ENCODE data around the gene AGBL4.

AGBL4 gene

GRCh38 chr1:48644905-48645605 is 1378.7 kb downstream of the AGBL4 start:
- no peak for DNase-seq (ENCODE audit: low spot score)
- ChIA-PET CTCF (no interaction called here), POLR2A (ENCODE audit: low non-redundant PET) (no interaction called here)
- H3K27ac ChIP-seq, result no peak overlapping the region
- TF ChIP-seq, protein P1, sequence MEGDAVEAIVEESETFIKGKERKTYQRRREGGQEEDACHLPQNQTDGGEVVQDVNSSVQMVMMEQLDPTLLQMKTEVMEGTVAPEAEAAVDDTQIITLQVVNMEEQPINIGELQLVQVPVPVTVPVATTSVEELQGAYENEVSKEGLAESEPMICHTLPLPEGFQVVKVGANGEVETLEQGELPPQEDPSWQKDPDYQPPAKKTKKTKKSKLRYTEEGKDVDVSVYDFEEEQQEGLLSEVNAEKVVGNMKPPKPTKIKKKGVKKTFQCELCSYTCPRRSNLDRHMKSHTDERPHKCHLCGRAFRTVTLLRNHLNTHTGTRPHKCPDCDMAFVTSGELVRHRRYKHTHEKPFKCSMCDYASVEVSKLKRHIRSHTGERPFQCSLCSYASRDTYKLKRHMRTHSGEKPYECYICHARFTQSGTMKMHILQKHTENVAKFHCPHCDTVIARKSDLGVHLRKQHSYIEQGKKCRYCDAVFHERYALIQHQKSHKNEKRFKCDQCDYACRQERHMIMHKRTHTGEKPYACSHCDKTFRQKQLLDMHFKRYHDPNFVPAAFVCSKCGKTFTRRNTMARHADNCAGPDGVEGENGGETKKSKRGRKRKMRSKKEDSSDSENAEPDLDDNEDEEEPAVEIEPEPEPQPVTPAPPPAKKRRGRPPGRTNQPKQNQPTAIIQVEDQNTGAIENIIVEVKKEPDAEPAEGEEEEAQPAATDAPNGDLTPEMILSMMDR (conservative IDR thresholded peaks at IDR 0.05; ENCODE audit: low read depth), result no peak

- CTCF ChIA-PET, result no interaction called here
- TF ChIP-seq, protein P1 (conservative IDR thresholded peaks at IDR 0.05; ENCODE audit: low read depth), result no peak
- POLR2A ChIA-PET (ENCODE audit: low non-redundant PET), result no interaction called here
- no peak overlapping the region for H3K27ac ChIP-seq
- no peak for DNase-seq (ENCODE audit: low spot score)
These were observed 1379.4 kb downstream of the AGBL4 start for GRCh38 chr1:48644190-48644900.

DNA sequence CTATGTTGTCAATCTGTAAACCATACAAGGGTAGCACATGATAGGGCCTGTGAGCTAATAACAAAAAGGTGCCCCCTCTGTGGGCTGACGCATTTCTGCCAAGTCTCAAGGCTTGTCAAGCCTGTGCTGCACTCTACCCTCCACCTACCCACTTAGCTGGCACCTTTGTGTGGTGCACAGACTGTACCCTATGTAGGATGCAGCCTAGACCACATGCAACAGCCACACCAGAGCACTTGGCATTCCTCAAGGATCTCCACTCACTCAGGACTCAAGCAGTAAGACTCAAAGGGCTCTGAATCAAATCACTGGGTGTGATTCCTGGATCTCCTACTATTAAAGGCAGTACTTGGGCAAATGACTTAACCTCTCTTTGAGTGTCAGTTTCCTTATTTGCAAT is 1380.6 kb downstream of the AGBL4 start:
- TF ChIP-seq, protein P1 (conservative IDR thresholded peaks at IDR 0.05; ENCODE audit: low read depth), result no peak
- H3K27ac ChIP-seq, result no peak overlapping the region
- DNase-seq (ENCODE audit: low spot score), result no peak
- POLR2A ChIA-PET (ENCODE audit: low non-redundant PET), result no interaction called here
- CTCF ChIA-PET, result no interaction called here

- H3K27ac ChIP-seq, result no peak overlapping the region
- no peak for DNase-seq (ENCODE audit: low spot score)
- ChIA-PET POLR2A (ENCODE audit: low non-redundant PET) (no interaction called here), CTCF (no interaction called here)
- TF ChIP-seq, protein P1 (conservative IDR thresholded peaks at IDR 0.05; ENCODE audit: low read depth), result no peak
These were observed 1382.8 kb downstream of the AGBL4 start for GRCh38 chr1:48640836-48641492.

GRCh38 chr1:48629867-48630266 is 1393.9 kb downstream of the AGBL4 start:
- ChIA-PET CTCF (no interaction called here), POLR2A (ENCODE audit: low non-redundant PET) (no interaction called here)
- no peak for DNase-seq (ENCODE audit: low spot score)
- H3K27ac ChIP-seq, result no peak overlapping the region
- TF ChIP-seq, protein P1 (conservative IDR thresholded peaks at IDR 0.05; ENCODE audit: low read depth), result no peak

- no peak for DNase-seq (ENCODE audit: low spot score)
- H3K27ac ChIP-seq, result no peak overlapping the region
- ChIA-PET CTCF (no interaction called here), POLR2A (ENCODE audit: low non-redundant PET) (no interaction called here)
- TF ChIP-seq, protein P1 (conservative IDR thresholded peaks at IDR 0.05; ENCODE audit: low read depth), result no peak
These were observed 1396.3 kb downstream of the AGBL4 start for GRCh38 chr1:48627486-48627885.

All from RWPE1 (cell line).